ENCODE results near the gene RNASE4. TPM values are rescaled to one million over a fixed set of nuclear protein-coding genes. Genes with fewer than 3 reads are reported as not detected.

Gene RNASE4
- total RNA-seq, 2 donors from 2014 or later, result 41.5 to 94.7 TPM

- DNase-seq, result no peak
- Histone ChIP-seq H3K27me3 (no peaks in the 10 kb centered on the region), H3K9me3 (no peaks in the 10 kb centered on the region), H3K4me3 (no peak overlapping the region), H3K4me1 (peaks cover 7% of the 10 kb centered on the region), H3K27ac (peak overlapping the region; percentile 100), H3K36me3 (no peaks in the 10 kb centered on the region), H3K9ac (ENCODE audit: low read depth in 2 of 2, low read length in 2 of 2) (peak overlapping the region in 1 of 2 donors; percentile 100)
- no peak for TF ChIP-seq CTCF (IDR thresholded peaks at IDR 0.05)
- intact Hi-C loops (cut with DNase I), result loop anchor here (10.0 kb wide), 2 partner anchors 216 to 266 kb away; partner anchors contain the start of genes PIP4P1, PNP and TEP1
Observed at GRCh38 chr14:20680363-20680762, 4.0 kb upstream of the RNASE4 start.

- Histone ChIP-seq H3K4me3 (peak overlapping the region; percentile 53), H3K9ac (ENCODE audit: low read depth in 2 of 2, low read length in 2 of 2) (peak overlapping the region; percentile 98 to 100), H3K4me1 (peaks cover 7% of the 10 kb centered on the region), H3K27me3 (no peaks in the 10 kb centered on the region), H3K27ac (peak overlapping the region; percentile 100), H3K9me3 (no peaks in the 10 kb centered on the region), H3K36me3 (no peaks in the 10 kb centered on the region)
- TF ChIP-seq CTCF (IDR thresholded peaks at IDR 0.05), result no peak
- peak; percentile 68 for DNase-seq
- intact Hi-C loops (cut with DNase I), result loop anchor here (10.0 kb wide), 2 partner anchors 216 to 266 kb away; partner anchors contain the start of genes PIP4P1, PNP and TEP1
Observed at GRCh38 chr14:20680843-20681347, 3.5 kb upstream of the RNASE4 start.

- Histone ChIP-seq H3K36me3 (no peaks in the 10 kb centered on the region), H3K4me3 (peak overlapping the region; percentile 53), H3K9ac (ENCODE audit: low read depth in 2 of 2, low read length in 2 of 2) (peak overlapping the region; percentile 98 to 100), H3K9me3 (no peaks in the 10 kb centered on the region), H3K27ac (peak overlapping the region; percentile 100), H3K27me3 (no peaks in the 10 kb centered on the region), H3K4me1 (peaks cover 7% of the 10 kb centered on the region)
- TF ChIP-seq CTCF (IDR thresholded peaks at IDR 0.05), result no peak
- intact Hi-C loops (cut with DNase I), result loop anchor here (2.0 to 10.0 kb wide), 3 partner anchors 69 to 267 kb away; partner anchors contain the start of genes PIP4P1, PNP and TEP1
- peak; percentile 88 for DNase-seq
Observed at GRCh38 chr14:20681348-20682126, 2.8 kb upstream of the RNASE4 start.

- peak overlapping the region; percentile 100 for H3K27ac ChIP-seq
- H3K27me3 ChIP-seq, result no peaks in the 10 kb centered on the region
- TF ChIP-seq CTCF (IDR thresholded peaks at IDR 0.05), result no peak
- peak overlapping the region; percentile 53 for H3K4me3 ChIP-seq
- peak overlapping the region; percentile 98 to 100 for H3K9ac ChIP-seq (ENCODE audit: low read depth in 2 of 2, low read length in 2 of 2)
- intact Hi-C loops (cut with DNase I), result loop anchor here (2.0 to 10.0 kb wide), 3 partner anchors 69 to 267 kb away; partner anchors contain the start of genes PIP4P1, PNP and TEP1
- H3K36me3 ChIP-seq, result no peaks in the 10 kb centered on the region
- no peaks in the 10 kb centered on the region for H3K9me3 ChIP-seq
- H3K4me1 ChIP-seq, result peaks cover 7% of the 10 kb centered on the region
- peak; percentile 59 for DNase-seq
Observed at GRCh38 chr14:20682127-20682434, 2.3 kb upstream of the RNASE4 start.

GRCh38 chr14:20682435-20683124, 1.8 kb upstream of the RNASE4 start:
- Histone ChIP-seq H3K27ac (peak overlapping the region; percentile 100), H3K4me1 (peaks cover 7% of the 10 kb centered on the region), H3K4me3 (peak overlapping the region; percentile 53), H3K36me3 (no peaks in the 10 kb centered on the region), H3K9me3 (no peaks in the 10 kb centered on the region), H3K9ac (ENCODE audit: low read depth in 2 of 2, low read length in 2 of 2) (peak overlapping the region; percentile 98 to 100), H3K27me3 (no peaks in the 10 kb centered on the region)
- TF ChIP-seq CTCF (IDR thresholded peaks at IDR 0.05), result no peak
- intact Hi-C loops (cut with DNase I), result loop anchor here (2.0 to 10.0 kb wide), 3 partner anchors 70 to 268 kb away; partner anchors contain the start of genes PIP4P1, PNP and TEP1
- peak; percentile 89 for DNase-seq
